ENCODE measurements around the gene TIGAR.

The TIGAR gene

DNA sequence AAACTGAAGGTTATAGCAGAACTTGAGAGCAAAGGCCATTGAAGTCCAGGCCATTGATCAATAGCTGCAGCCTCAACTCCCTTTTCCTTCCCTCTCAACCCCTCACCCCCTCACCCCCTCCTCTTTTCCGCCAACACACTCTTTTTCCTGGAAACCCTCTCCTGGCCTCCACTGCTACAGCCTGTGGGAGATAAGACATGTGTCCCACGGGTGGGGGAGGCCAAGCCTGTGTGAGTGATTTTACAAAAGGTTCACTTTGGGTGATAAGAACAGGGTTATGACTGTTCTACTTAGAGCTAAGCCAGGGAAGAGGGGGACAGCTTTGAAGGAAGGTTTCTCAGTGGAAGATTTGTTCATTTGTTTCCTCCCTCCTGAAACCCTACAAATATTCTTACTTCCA lies 67.6 kb downstream of the TIGAR start:
- no peaks in the 10 kb centered on the region for H3K36me3 ChIP-seq (ENCODE audit: control insufficient read depth, insufficient read depth, low read length)
- H2BK120ac ChIP-seq (ENCODE audit: low read depth, low read length), result no peak overlapping the region
- H2BK5ac ChIP-seq (ENCODE audit: low read length), result no peak overlapping the region
- H3K18ac ChIP-seq (ENCODE audit: low read length), result no peak overlapping the region
- no peak overlapping the region for H3K23ac ChIP-seq (ENCODE audit: low read length)
- no peaks in the 10 kb centered on the region for H3K79me1 ChIP-seq (ENCODE audit: low read length)
- no peak overlapping the region for H3K56ac ChIP-seq (ENCODE audit: low read length)
- no peak overlapping the region for H4K8ac ChIP-seq (ENCODE audit: low read depth, low read length)
- no peaks in the 10 kb centered on the region for H3K4me1 ChIP-seq (ENCODE audit: control insufficient read depth, low read depth, low read length)
- 100% methylated on average over 1 of the region's 2 CpGs for WGBS (ENCODE audit: extremely low coverage, insufficient coverage, low lambda C conversion rate)
- no peak overlapping the region for H2AK5ac ChIP-seq (ENCODE audit: low read length)
- DNase-seq, result no peak
- H4K5ac ChIP-seq (ENCODE audit: low read length), result no peak overlapping the region
- no peak overlapping the region for H3K9ac ChIP-seq (ENCODE audit: low read length)
- H2BK15ac ChIP-seq (replicated peaks; ENCODE audit: low read depth), result no peak overlapping the region
- no peaks in the 10 kb centered on the region for H3K27me3 ChIP-seq (ENCODE audit: insufficient read depth, low read length, poor library complexity)
- no peak overlapping the region for H3K4me3 ChIP-seq (ENCODE audit: low read length)
- H3K79me2 ChIP-seq (ENCODE audit: control insufficient read depth, insufficient read depth, low read length), result no peaks in the 10 kb centered on the region
- H3K4me2 ChIP-seq (ENCODE audit: low read length), result no peak overlapping the region
- H3K27ac ChIP-seq (ENCODE audit: low read depth, low read length), result no peak overlapping the region
- H3K4ac ChIP-seq (ENCODE audit: low read depth, low read length), result no peak overlapping the region

DNA sequence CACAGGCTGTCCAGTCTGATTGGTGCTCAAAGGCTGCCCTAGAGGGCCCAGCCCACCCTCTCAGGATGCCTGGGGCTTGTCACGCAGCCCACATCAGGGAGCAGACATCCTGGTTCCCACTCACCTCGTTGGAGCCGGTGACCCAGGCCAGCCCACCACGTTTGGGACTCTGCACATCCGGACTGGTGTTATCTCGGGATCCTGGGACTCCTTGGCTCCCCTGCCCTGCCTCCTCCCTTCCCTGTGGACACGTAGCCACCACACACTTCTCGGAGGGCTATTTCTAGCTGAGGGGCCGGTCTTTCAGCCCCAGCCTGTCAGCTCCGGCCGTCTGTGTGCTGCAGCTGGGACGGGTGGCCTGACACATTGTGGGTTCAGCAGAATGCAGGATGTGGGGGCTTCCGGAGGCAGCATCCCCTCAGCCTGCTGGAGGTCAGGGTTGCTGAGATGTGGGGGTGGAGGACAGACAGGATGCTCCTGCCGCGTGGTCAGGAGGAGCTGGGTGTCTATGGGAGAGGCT lies 71.3 kb downstream of the TIGAR start:
- Histone ChIP-seq H3K4me3 (ENCODE audit: low read length) (no peak overlapping the region), H2BK5ac (ENCODE audit: low read length) (no peak overlapping the region), H3K79me1 (ENCODE audit: low read length) (no peaks in the 10 kb centered on the region), H2BK15ac (replicated peaks; ENCODE audit: low read depth) (no peak overlapping the region), H3K23ac (ENCODE audit: low read length) (no peak overlapping the region), H3K4me2 (ENCODE audit: low read length) (no peak overlapping the region), H3K79me2 (ENCODE audit: control insufficient read depth, insufficient read depth, low read length) (no peaks in the 10 kb centered on the region), H3K18ac (ENCODE audit: low read length) (no peak overlapping the region), H3K36me3 (ENCODE audit: control insufficient read depth, insufficient read depth, low read length) (no peaks in the 10 kb centered on the region), H2AK5ac (ENCODE audit: low read length) (no peak overlapping the region), H3K4ac (ENCODE audit: low read depth, low read length) (no peak overlapping the region), H3K4me1 (ENCODE audit: control insufficient read depth, low read depth, low read length) (no peaks in the 10 kb centered on the region), H2BK120ac (ENCODE audit: low read depth, low read length) (no peak overlapping the region), H3K27ac (ENCODE audit: low read depth, low read length) (no peak overlapping the region), H3K56ac (ENCODE audit: low read length) (no peak overlapping the region), H4K8ac (ENCODE audit: low read depth, low read length) (no peak overlapping the region), H3K9ac (ENCODE audit: low read length) (no peak overlapping the region), H4K5ac (ENCODE audit: low read length) (no peak overlapping the region), H3K27me3 (ENCODE audit: insufficient read depth, low read length, poor library complexity) (no peaks in the 10 kb centered on the region)
- DNase-seq, result no peak
- no CpG with 5 or more reads among the region's 15 CpGs for WGBS (ENCODE audit: extremely low coverage, insufficient coverage, low lambda C conversion rate)

DNA sequence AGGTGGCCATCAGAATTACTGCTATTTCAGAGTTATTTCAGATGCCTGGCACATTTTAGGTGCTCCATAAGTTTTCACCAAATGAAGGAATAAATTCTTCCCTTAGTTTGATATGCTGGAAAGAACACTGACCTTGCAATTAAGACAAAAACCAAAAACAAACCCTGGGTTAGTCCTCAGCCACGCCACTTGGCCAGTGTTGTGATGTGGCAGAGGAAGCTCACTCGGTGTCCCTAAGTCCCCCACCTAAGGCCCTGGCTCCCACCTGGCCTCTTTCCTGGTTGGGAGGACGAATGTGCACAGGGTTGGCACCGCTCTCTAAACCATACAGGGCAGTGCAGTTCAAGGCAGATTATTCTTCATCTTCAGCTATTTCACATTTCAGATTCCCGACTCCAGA lies 72.2 kb downstream of the TIGAR start:
- Histone ChIP-seq H3K4me2 (ENCODE audit: low read length) (no peak overlapping the region), H2BK5ac (ENCODE audit: low read length) (no peak overlapping the region), H4K8ac (ENCODE audit: low read depth, low read length) (no peak overlapping the region), H3K18ac (ENCODE audit: low read length) (no peak overlapping the region), H3K56ac (ENCODE audit: low read length) (no peak overlapping the region), H2AK5ac (ENCODE audit: low read length) (no peak overlapping the region), H3K4me1 (ENCODE audit: control insufficient read depth, low read depth, low read length) (no peaks in the 10 kb centered on the region), H3K4ac (ENCODE audit: low read depth, low read length) (no peak overlapping the region), H3K36me3 (ENCODE audit: control insufficient read depth, insufficient read depth, low read length) (no peaks in the 10 kb centered on the region), H2BK15ac (replicated peaks; ENCODE audit: low read depth) (no peak overlapping the region), H3K9ac (ENCODE audit: low read length) (no peak overlapping the region), H4K5ac (ENCODE audit: low read length) (no peak overlapping the region), H3K4me3 (ENCODE audit: low read length) (no peak overlapping the region), H3K79me2 (ENCODE audit: control insufficient read depth, insufficient read depth, low read length) (no peaks in the 10 kb centered on the region), H2BK120ac (ENCODE audit: low read depth, low read length) (no peak overlapping the region), H3K27me3 (ENCODE audit: insufficient read depth, low read length, poor library complexity) (no peaks in the 10 kb centered on the region), H3K79me1 (ENCODE audit: low read length) (no peaks in the 10 kb centered on the region), H3K27ac (ENCODE audit: low read depth, low read length) (no peak overlapping the region), H3K23ac (ENCODE audit: low read length) (no peak overlapping the region)
- DNase-seq, result no peak
- no CpG with 5 or more reads among the region's 5 CpGs for WGBS (ENCODE audit: extremely low coverage, insufficient coverage, low lambda C conversion rate)

DNA sequence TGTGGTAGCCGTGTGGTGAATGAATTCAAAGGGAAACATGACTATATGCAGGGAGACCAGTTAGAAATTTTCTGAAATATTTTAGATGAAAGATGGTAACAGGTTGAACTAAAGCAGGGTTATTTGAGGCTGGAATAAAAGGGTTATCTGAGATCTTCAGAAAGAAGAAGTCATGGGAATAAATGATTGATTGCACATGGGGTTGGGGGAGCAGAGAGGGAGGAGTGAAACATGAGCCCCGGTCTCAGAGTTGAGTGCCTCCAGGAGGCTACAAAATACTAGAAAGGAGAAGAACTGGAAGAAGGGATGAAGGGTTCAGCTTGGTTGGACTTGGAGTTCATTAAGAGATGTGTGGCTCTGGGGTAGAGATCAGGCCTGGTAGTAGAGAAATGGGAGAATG lies 74.8 kb downstream of the TIGAR start:
- H4K8ac ChIP-seq (ENCODE audit: low read depth, low read length), result no peak overlapping the region
- H3K4ac ChIP-seq (ENCODE audit: low read depth, low read length), result no peak overlapping the region
- H3K79me1 ChIP-seq (ENCODE audit: low read length), result no peaks in the 10 kb centered on the region
- no peaks in the 10 kb centered on the region for H3K27me3 ChIP-seq (ENCODE audit: insufficient read depth, low read length, poor library complexity)
- H2AK5ac ChIP-seq (ENCODE audit: low read length), result no peak overlapping the region
- H3K36me3 ChIP-seq (ENCODE audit: control insufficient read depth, insufficient read depth, low read length), result no peaks in the 10 kb centered on the region
- no peak overlapping the region for H3K23ac ChIP-seq (ENCODE audit: low read length)
- no peak overlapping the region for H3K56ac ChIP-seq (ENCODE audit: low read length)
- no peak overlapping the region for H2BK120ac ChIP-seq (ENCODE audit: low read depth, low read length)
- H2BK15ac ChIP-seq (replicated peaks; ENCODE audit: low read depth), result no peak overlapping the region
- H3K79me2 ChIP-seq (ENCODE audit: control insufficient read depth, insufficient read depth, low read length), result no peaks in the 10 kb centered on the region
- no peak overlapping the region for H3K18ac ChIP-seq (ENCODE audit: low read length)
- no peak overlapping the region for H2BK5ac ChIP-seq (ENCODE audit: low read length)
- no peaks in the 10 kb centered on the region for H3K4me1 ChIP-seq (ENCODE audit: control insufficient read depth, low read depth, low read length)
- no peak overlapping the region for H4K5ac ChIP-seq (ENCODE audit: low read length)
- DNase-seq, result no peak
- no peak overlapping the region for H3K27ac ChIP-seq (ENCODE audit: low read depth, low read length)
- H3K4me3 ChIP-seq (ENCODE audit: low read length), result no peak overlapping the region
- H3K4me2 ChIP-seq (ENCODE audit: low read length), result no peak overlapping the region
- WGBS (ENCODE audit: extremely low coverage, insufficient coverage, low lambda C conversion rate), result no CpG with 5 or more reads among the region's 2 CpGs
- no peak overlapping the region for H3K9ac ChIP-seq (ENCODE audit: low read length)

DNA sequence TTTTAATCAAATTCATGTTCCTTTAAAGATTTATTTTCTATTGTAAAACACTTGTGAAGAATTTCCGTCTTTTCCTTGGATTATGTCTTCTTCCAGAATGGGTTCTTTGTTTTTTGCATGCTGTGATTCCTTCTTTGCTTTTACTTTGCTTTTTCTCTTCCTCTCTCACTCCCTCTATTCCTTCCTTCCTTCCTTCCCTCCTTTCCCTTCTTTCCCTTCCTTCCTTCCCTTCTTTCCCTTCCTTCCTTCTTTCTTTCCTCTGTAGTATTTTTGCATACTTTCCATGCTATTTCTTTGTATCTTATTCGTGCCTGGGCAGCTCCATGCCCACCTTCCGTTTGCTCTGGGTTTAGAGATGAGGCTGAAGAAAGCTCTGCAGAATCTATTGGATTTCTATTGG lies 80.1 kb downstream of the TIGAR start:
- no peak overlapping the region for H3K23ac ChIP-seq (ENCODE audit: low read length)
- H3K36me3 ChIP-seq (ENCODE audit: control insufficient read depth, insufficient read depth, low read length), result no peaks in the 10 kb centered on the region
- no peak overlapping the region for H3K9ac ChIP-seq (ENCODE audit: low read length)
- no peaks in the 10 kb centered on the region for H3K79me2 ChIP-seq (ENCODE audit: control insufficient read depth, insufficient read depth, low read length)
- no peak overlapping the region for H2BK15ac ChIP-seq (replicated peaks; ENCODE audit: low read depth)
- no peak overlapping the region for H4K8ac ChIP-seq (ENCODE audit: low read depth, low read length)
- DNase-seq, result no peak
- H3K56ac ChIP-seq (ENCODE audit: low read length), result no peak overlapping the region
- no peak overlapping the region for H2BK5ac ChIP-seq (ENCODE audit: low read length)
- no peak overlapping the region for H2BK120ac ChIP-seq (ENCODE audit: low read depth, low read length)
- no peak overlapping the region for H3K4me3 ChIP-seq (ENCODE audit: low read length)
- no peak overlapping the region for H3K4ac ChIP-seq (ENCODE audit: low read depth, low read length)
- WGBS (ENCODE audit: extremely low coverage, insufficient coverage, low lambda C conversion rate), result no CpG with 5 or more reads among the region's 3 CpGs
- no peak overlapping the region for H3K27ac ChIP-seq (ENCODE audit: low read depth, low read length)
- no peak overlapping the region for H3K18ac ChIP-seq (ENCODE audit: low read length)
- no peaks in the 10 kb centered on the region for H3K79me1 ChIP-seq (ENCODE audit: low read length)
- no peak overlapping the region for H3K4me2 ChIP-seq (ENCODE audit: low read length)
- H2AK5ac ChIP-seq (ENCODE audit: low read length), result no peak overlapping the region
- no peak overlapping the region for H4K5ac ChIP-seq (ENCODE audit: low read length)
- no peaks in the 10 kb centered on the region for H3K27me3 ChIP-seq (ENCODE audit: insufficient read depth, low read length, poor library complexity)
- no peaks in the 10 kb centered on the region for H3K4me1 ChIP-seq (ENCODE audit: control insufficient read depth, low read depth, low read length)

DNA sequence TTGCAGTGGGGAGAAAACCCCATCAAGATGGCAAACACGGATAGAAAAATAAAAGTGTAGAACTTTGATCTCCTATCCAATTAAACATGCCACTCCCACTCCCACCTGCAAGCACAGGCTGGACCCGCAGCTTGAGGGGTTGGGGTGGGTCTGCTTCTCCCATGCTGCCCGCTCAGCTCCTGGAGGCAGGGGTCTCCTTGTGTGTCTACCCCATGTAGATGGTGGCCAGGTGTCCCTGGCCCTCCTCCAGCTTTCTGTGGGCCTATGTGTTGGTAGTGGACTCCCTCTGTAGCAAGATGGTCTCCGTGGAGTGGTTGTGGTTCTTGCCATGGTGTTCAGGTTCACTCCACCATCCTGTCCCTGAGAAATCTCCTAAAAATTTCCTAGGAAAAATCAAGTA lies 82.0 kb downstream of the TIGAR start:
- Histone ChIP-seq H2BK5ac (ENCODE audit: low read length) (no peak overlapping the region), H3K23ac (ENCODE audit: low read length) (no peak overlapping the region), H3K4ac (ENCODE audit: low read depth, low read length) (no peak overlapping the region), H3K56ac (ENCODE audit: low read length) (no peak overlapping the region), H3K27ac (ENCODE audit: low read depth, low read length) (no peak overlapping the region), H4K5ac (ENCODE audit: low read length) (no peak overlapping the region), H3K36me3 (ENCODE audit: control insufficient read depth, insufficient read depth, low read length) (no peaks in the 10 kb centered on the region), H3K79me2 (ENCODE audit: control insufficient read depth, insufficient read depth, low read length) (no peaks in the 10 kb centered on the region), H3K9ac (ENCODE audit: low read length) (no peak overlapping the region), H3K4me2 (ENCODE audit: low read length) (no peak overlapping the region), H3K18ac (ENCODE audit: low read length) (no peak overlapping the region), H4K8ac (ENCODE audit: low read depth, low read length) (no peak overlapping the region), H2BK120ac (ENCODE audit: low read depth, low read length) (no peak overlapping the region), H3K79me1 (ENCODE audit: low read length) (no peaks in the 10 kb centered on the region), H2AK5ac (ENCODE audit: low read length) (no peak overlapping the region), H2BK15ac (replicated peaks; ENCODE audit: low read depth) (no peak overlapping the region), H3K4me1 (ENCODE audit: control insufficient read depth, low read depth, low read length) (no peaks in the 10 kb centered on the region), H3K27me3 (ENCODE audit: insufficient read depth, low read length, poor library complexity) (no peaks in the 10 kb centered on the region), H3K4me3 (ENCODE audit: low read length) (no peak overlapping the region)
- no CpG with 5 or more reads among the region's 4 CpGs for WGBS (ENCODE audit: extremely low coverage, insufficient coverage, low lambda C conversion rate)
- DNase-seq, result no peak

Measured in mesendoderm (in vitro differentiated cells).